ENCODE results near the gene SMIM23.
A peak's percentile ranks its signal among the peaks of the same experiment; 100 is the strongest.

The SMIM23 gene

GRCh38 chr5:171785517-171785916 lies at the start of gene SMIM23:
TSS of gene SMIM23 (plus strand) at chr5:171785817. CDS start at chr5:171785872, 55 bp downstream.
- no peak for DNase-seq

- no peak for DNase-seq
These were observed 48.4 kb upstream of the SMIM23 start for GRCh38 chr5:171736976-171737891.

- DNase-seq = no peak
These were observed 47.1 kb upstream of the SMIM23 start for GRCh38 chr5:171738501-171738900.

- DNase-seq = no peak
These were observed 46.3 kb upstream of the SMIM23 start for GRCh38 chr5:171739271-171739670.

- DNase-seq = no peak
These were observed 42.1 kb upstream of the SMIM23 start for GRCh38 chr5:171743436-171744076.

- no peak for DNase-seq
These were observed 41.4 kb upstream of the SMIM23 start for GRCh38 chr5:171744264-171744663.

- no peak for DNase-seq
These were observed 40.7 kb upstream of the SMIM23 start for GRCh38 chr5:171744882-171745281.

- DNase-seq = no peak
These were observed 40.0 kb upstream of the SMIM23 start for GRCh38 chr5:171745602-171746001.

- DNase-seq = no peak
These were observed 38.4 kb upstream of the SMIM23 start for GRCh38 chr5:171747061-171747859.

- no peak for DNase-seq
These were observed 36.9 kb upstream of the SMIM23 start for GRCh38 chr5:171748720-171749119.

GRCh38 chr5:171749365-171749764 lies 36.3 kb upstream of the SMIM23 start:
- DNase-seq = no peak

- DNase-seq = peak; percentile 47
These were observed 35.3 kb upstream of the SMIM23 start for GRCh38 chr5:171750311-171750788.

- DNase-seq = no peak
These were observed 30.2 kb upstream of the SMIM23 start for GRCh38 chr5:171755354-171755821.

- DNase-seq = no peak
These were observed 27.6 kb upstream of the SMIM23 start for GRCh38 chr5:171757853-171758535.

- DNase-seq = no peak
These were observed 25.8 kb upstream of the SMIM23 start for GRCh38 chr5:171759777-171760176.

- no peak for DNase-seq
These were observed 23.5 kb upstream of the SMIM23 start for GRCh38 chr5:171762021-171762608.

GRCh38 chr5:171762903-171763302 lies 22.7 kb upstream of the SMIM23 start:
- no peak for DNase-seq

- no peak for DNase-seq
These were observed 21.4 kb upstream of the SMIM23 start for GRCh38 chr5:171764265-171764664.

GRCh38 chr5:171766875-171767274 lies 18.7 kb upstream of the SMIM23 start:
- no peak for DNase-seq

GRCh38 chr5:171770153-171770552 lies 15.5 kb upstream of the SMIM23 start:
- no peak for DNase-seq

GRCh38 chr5:171771856-171772255 lies 13.8 kb upstream of the SMIM23 start:
- no peak for DNase-seq

GRCh38 chr5:171773106-171773505 lies 12.5 kb upstream of the SMIM23 start:
- DNase-seq = no peak

All from 8988T (cell line).